NCI-H2171 treated with DMSO at 0.1 percent for 48 hours (cell line): ENCODE data around the gene DDX47.
"Not testable (repeated sequence)": the region's sequence is repeated elsewhere in the genome, so short reads cannot be mapped to it uniquely, and the experiment has no call there.

Source experiments
- DNase-seq: peaks from one replicate; lab custom pipeline; 2025; lab: John Stamatoyannopoulos, UW

The DDX47 gene

GRCh38 chr12:12823300-12823699 is 10.2 kb downstream of the DDX47 start:
- DNase-seq: no peak

GRCh38 chr12:12823811-12824210 is 10.7 kb downstream of the DDX47 start:
- no peak for DNase-seq

GRCh38 chr12:12835378-12836146 is 22.4 kb downstream of the DDX47 start:
- no peak for DNase-seq

- no peak for DNase-seq
Measured at GRCh38 chr12:12836571-12836970, 23.4 kb downstream of the DDX47 start.

GRCh38 chr12:12837025-12837812 is 24.1 kb downstream of the DDX47 start:
- peak; percentile 18 for DNase-seq

- no peak for DNase-seq
Measured at GRCh38 chr12:12837813-12838153, 24.6 kb downstream of the DDX47 start.

GRCh38 chr12:12839003-12839395 is 25.9 kb downstream of the DDX47 start:
- no peak for DNase-seq

GRCh38 chr12:12839439-12839838 is 26.3 kb downstream of the DDX47 start:
- not testable (repeated sequence) for DNase-seq

GRCh38 chr12:12839873-12840579 is 26.9 kb downstream of the DDX47 start:
- no peak for DNase-seq

GRCh38 chr12:12840580-12840899 is 27.4 kb downstream of the DDX47 start:
- no peak for DNase-seq

- DNase-seq: not testable (repeated sequence)
Measured at GRCh38 chr12:12841428-12841827, 28.3 kb downstream of the DDX47 start.

- no peak for DNase-seq
Measured at GRCh38 chr12:12845794-12846243, 32.7 kb downstream of the DDX47 start.

GRCh38 chr12:12846780-12847179 is 33.6 kb downstream of the DDX47 start:
- DNase-seq: not testable (repeated sequence)

GRCh38 chr12:12853435-12853834 is 40.3 kb downstream of the DDX47 start:
- DNase-seq: no peak

- DNase-seq: peak; percentile 58
Measured at GRCh38 chr12:12859690-12860089, 46.5 kb downstream of the DDX47 start.

- DNase-seq: no peak
Measured at GRCh38 chr12:12864243-12864642, 51.1 kb downstream of the DDX47 start.

- DNase-seq: no peak
Measured at GRCh38 chr12:12868477-12869235, 55.5 kb downstream of the DDX47 start.

GRCh38 chr12:12870465-12870864 is 57.3 kb downstream of the DDX47 start:
- DNase-seq: no peak

GRCh38 chr12:12871587-12872138 is 58.5 kb downstream of the DDX47 start:
- no peak for DNase-seq

GRCh38 chr12:12872139-12872933 is 59.2 kb downstream of the DDX47 start:
- no peak for DNase-seq

- no peak for DNase-seq
Measured at GRCh38 chr12:12872934-12873275, 59.8 kb downstream of the DDX47 start.
